Smooth muscle cell (in vitro differentiated cells): ENCODE measurements around the gene RBFOX2. TPM values are rescaled to one million over a fixed set of nuclear protein-coding genes. Genes with fewer than 3 reads are reported as not detected.
A peak's percentile ranks its signal among the peaks of the same experiment; 100 is the strongest.

Experiments
- DNase-seq: peaks from one replicate; lab custom pipeline; 2025; ENCODE audit not compliant: unreplicated experiment; lab: John Stamatoyannopoulos, UW
- H2AFZ ChIP-seq: fragments of 200-600 bp; sonication (generic); 2 replicates; pipeline ENCODE4 v1.6.0; 2016; ENCODE audit warnings: antibody characterized with exemption, low read depth, mild to moderate bottlenecking
- H3F3A ChIP-seq: fragments of 200-600 bp; sonication (generic); 2 replicates; pipeline ENCODE4 v1.6.0; 2017; ENCODE audit warnings: antibody characterized with exemption, low read depth
- H3K27ac ChIP-seq: fragments of 200-600 bp; sonication (generic); 2 replicates; pipeline ENCODE4 v1.5.1; 2016; ENCODE audit warnings: low read depth, mild to moderate bottlenecking
- H3K27me3 ChIP-seq: fragments of 200-600 bp; sonication (generic); 2 replicates; pipeline ENCODE4 v1.6.1; 2016; ENCODE audit warnings: low read depth, mild to moderate bottlenecking
- H3K36me3 ChIP-seq: fragments of 200-600 bp; sonication (generic); 2 replicates; pipeline ENCODE4 v1.5.1; 2016; ENCODE audit warnings: low read depth
- H3K4me1 ChIP-seq: fragments of 200-600 bp; sonication (generic); 2 replicates; pipeline ENCODE4 v1.5.1; 2016; ENCODE audit warnings: low read depth
- H3K4me2 ChIP-seq: fragments of 200-600 bp; sonication (generic); 2 replicates; pipeline ENCODE4 v1.6.0; 2016; ENCODE audit warnings: mild to moderate bottlenecking
- H3K4me3 ChIP-seq: fragments of 200-600 bp; sonication (generic); 2 replicates; pipeline ENCODE4 v1.5.1; 2016; ENCODE audit warnings: mild to moderate bottlenecking
- H3K79me2 ChIP-seq: fragments of 200-600 bp; sonication (generic); 2 replicates; pipeline ENCODE4 v1.6.0; 2016; ENCODE audit warnings: low read depth, mild to moderate bottlenecking
- H3K9ac ChIP-seq: fragments of 200-600 bp; sonication (generic); 2 replicates; pipeline ENCODE4 v1.6.0; 2016; ENCODE audit warnings: low read depth
- H3K9me3 ChIP-seq: fragments of 200-600 bp; sonication (generic); replicated peaks from 2 replicates; pipeline ENCODE4 v1.5.1; 2016; ENCODE audit warnings: low read depth
- H4K20me1 ChIP-seq: fragments of 200-600 bp; sonication (generic); 2 replicates; pipeline ENCODE4 v1.6.0; 2016; ENCODE audit warnings: low read depth
- WGBS: methylation state at CpG from one replicate; pipeline ENCODE4 v1.1.7; 2016; ENCODE audit warnings: low lambda C conversion rate; 5-methylcytosine and 5-hydroxymethylcytosine counted together
- polyA plus RNA-seq: library from polyadenylated mRNA; unstranded; fragments of >200 nt; fragmentation: Nextera tagmentation; extraction: Ambion mirVana; gene quantifications from 2 replicates; pipeline ENCODE4 v1.2.1, GENCODE V29; 2016
- total RNA-seq: library from RNA; depleted of rRNA; stranded (reverse); fragments of >200 nt; gene quantifications from 2 replicates; pipeline ENCODE4 v1.2.3, GENCODE V29; 2014
- TF ChIP-seq, protein P1 (sequence below): fragments of 200-600 bp; sonication (generic); IDR thresholded peaks from 2 replicates; pipeline ENCODE4 v1.5.1; 2017; ENCODE audit warnings: borderline replicate concordance, mild to moderate bottlenecking, antibody characterized with exemption; ENCODE audit not compliant: insufficient read depth, poor library complexity, severe bottlenecking

RBFOX2 gene
- total and polyA plus RNA-seq, 2 experiments from 2014 or later = 128 to 144 TPM

DNA sequence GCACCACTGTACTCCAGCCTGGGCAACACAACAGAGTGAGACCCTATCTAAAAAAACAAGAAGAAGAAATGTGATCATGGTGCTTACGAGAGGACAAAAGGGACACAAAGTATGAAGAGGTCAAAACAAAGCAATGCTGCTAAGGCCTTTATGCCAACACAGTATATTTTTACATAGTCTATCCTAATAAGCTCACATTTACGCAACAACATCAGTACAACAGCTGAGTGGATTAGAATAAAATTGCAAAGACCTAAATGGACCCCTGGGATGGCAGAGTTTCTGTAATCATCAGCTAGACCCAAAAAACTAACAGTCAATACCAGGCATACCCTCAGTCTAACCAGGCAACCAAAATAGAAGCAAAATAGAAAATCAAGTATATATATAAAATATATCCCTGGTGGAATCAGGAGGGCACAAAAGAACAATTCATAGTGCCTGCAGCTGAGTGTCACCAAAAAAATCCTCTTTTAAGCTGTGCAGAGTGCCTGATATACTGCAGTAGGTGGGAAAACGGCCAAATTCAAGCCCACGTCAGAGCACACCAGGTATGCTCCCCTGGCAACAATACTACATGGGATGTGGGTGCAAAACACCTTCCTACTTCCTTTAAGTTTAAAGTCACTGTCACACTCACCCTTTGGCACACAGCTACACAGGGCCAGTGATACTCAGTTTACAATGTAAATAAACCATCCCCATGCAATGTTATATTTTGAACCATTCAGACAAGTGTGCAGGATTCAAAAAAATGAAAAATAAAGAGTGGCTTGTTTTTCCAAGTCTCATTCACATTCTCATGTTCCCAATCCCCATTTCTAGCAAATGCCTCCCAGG, 57.8 kb downstream of the RBFOX2 start:
- peaks cover 45% of the 10 kb centered on the region for H3K4me1 ChIP-seq
- H3K36me3 ChIP-seq = no peaks in the 10 kb centered on the region
- H3K27ac ChIP-seq = peak overlapping the region; percentile 68
- H3K4me3 ChIP-seq = no peak overlapping the region
- peaks cover 91% of the 10 kb centered on the region for H4K20me1 ChIP-seq
- H3F3A ChIP-seq = peaks cover 44% of the 10 kb centered on the region
- H3K9ac ChIP-seq = no peak overlapping the region
- no peak for DNase-seq
- no peaks in the 10 kb centered on the region for H3K27me3 ChIP-seq
- peaks cover 85% of the 10 kb centered on the region for H3K79me2 ChIP-seq
- H2AFZ ChIP-seq = no peak overlapping the region
- no peaks in the 10 kb centered on the region for H3K9me3 ChIP-seq
- peak overlapping the region; percentile 80 for H3K4me2 ChIP-seq
- TF ChIP-seq, protein P1, sequence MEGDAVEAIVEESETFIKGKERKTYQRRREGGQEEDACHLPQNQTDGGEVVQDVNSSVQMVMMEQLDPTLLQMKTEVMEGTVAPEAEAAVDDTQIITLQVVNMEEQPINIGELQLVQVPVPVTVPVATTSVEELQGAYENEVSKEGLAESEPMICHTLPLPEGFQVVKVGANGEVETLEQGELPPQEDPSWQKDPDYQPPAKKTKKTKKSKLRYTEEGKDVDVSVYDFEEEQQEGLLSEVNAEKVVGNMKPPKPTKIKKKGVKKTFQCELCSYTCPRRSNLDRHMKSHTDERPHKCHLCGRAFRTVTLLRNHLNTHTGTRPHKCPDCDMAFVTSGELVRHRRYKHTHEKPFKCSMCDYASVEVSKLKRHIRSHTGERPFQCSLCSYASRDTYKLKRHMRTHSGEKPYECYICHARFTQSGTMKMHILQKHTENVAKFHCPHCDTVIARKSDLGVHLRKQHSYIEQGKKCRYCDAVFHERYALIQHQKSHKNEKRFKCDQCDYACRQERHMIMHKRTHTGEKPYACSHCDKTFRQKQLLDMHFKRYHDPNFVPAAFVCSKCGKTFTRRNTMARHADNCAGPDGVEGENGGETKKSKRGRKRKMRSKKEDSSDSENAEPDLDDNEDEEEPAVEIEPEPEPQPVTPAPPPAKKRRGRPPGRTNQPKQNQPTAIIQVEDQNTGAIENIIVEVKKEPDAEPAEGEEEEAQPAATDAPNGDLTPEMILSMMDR = no peak
- 72% methylated on average over 4 of the region's 4 CpGs for WGBS

GRCh38 chr22:35967046-35967397, 61.6 kb downstream of the RBFOX2 start:
- Histone ChIP-seq H4K20me1 (peaks cover 88% of the 10 kb centered on the region), H3K4me1 (peaks cover 22% of the 10 kb centered on the region), H3K36me3 (no peaks in the 10 kb centered on the region), H3K9ac (no peak overlapping the region), H3K4me3 (no peak overlapping the region), H3K79me2 (peaks cover 92% of the 10 kb centered on the region), H3K27ac (no peak overlapping the region), H3K4me2 (no peak overlapping the region), H3F3A (peaks cover 15% of the 10 kb centered on the region), H2AFZ (no peak overlapping the region), H3K27me3 (no peaks in the 10 kb centered on the region), H3K9me3 (no peaks in the 10 kb centered on the region)
- WGBS = 95% methylated on average over 3 of the region's 3 CpGs
- TF ChIP-seq, protein P1 = no peak
- no peak for DNase-seq

DNA sequence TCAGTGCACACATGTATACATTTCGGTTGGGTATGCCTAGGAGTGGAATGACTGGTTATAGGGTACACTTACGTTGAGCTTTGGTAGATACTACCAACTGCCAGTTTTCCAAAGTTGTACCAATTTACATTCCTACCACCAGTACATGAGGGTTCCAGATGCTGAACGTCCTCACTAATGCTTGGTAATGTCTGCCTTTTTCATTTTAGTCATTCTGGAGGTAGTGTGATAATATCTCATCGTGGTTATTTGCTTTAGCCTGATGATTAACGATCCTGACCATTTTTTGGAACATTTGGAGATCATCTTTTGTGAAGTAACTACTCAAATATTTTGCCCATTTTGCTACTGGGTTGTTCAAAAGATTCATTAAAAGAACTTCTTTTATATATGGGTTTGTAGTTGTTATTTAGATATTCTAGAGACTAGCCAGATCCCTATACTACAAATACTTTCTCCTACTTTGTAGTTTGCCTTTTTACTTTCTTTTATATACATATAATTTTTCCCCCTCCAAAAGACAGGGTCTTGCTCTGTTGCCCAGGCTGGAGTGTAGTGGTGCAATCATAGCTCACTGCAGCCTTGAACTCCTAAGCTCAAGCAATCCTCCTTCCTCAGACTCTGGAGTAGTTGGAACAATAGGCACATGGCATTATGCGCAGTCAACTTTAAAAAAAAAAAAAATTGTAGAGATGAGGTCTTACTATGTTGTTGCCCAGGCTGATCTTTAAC, 62.1 kb downstream of the RBFOX2 start:
- H3K9ac ChIP-seq = no peak overlapping the region
- no peak for DNase-seq
- H3K79me2 ChIP-seq = peaks cover 97% of the 10 kb centered on the region
- H3K36me3 ChIP-seq = no peaks in the 10 kb centered on the region
- H3K9me3 ChIP-seq = no peaks in the 10 kb centered on the region
- no peak overlapping the region for H2AFZ ChIP-seq
- no peak overlapping the region for H3K27ac ChIP-seq
- H3K4me2 ChIP-seq = no peak overlapping the region
- peaks cover 23% of the 10 kb centered on the region for H3K4me1 ChIP-seq
- H3F3A ChIP-seq = peaks cover 10% of the 10 kb centered on the region
- H3K4me3 ChIP-seq = no peak overlapping the region
- WGBS = 81% methylated on average over 6 of the region's 6 CpGs
- no peaks in the 10 kb centered on the region for H3K27me3 ChIP-seq
- peaks cover 88% of the 10 kb centered on the region for H4K20me1 ChIP-seq
- TF ChIP-seq, protein P1 = no peak
